GM21825 (cell line): Measurements from ENCODE around the gene ADD1.

ENCODE experiments used
- ATAC-seq: cut with Tn5 transposase; IDR thresholded peaks from one replicate; pipeline ENCODE4 v1.9.1; 2021; ENCODE audit warnings: mild to moderate bottlenecking, moderate library complexity; ENCODE audit not compliant: unreplicated experiment

ADD1 gene

DNA sequence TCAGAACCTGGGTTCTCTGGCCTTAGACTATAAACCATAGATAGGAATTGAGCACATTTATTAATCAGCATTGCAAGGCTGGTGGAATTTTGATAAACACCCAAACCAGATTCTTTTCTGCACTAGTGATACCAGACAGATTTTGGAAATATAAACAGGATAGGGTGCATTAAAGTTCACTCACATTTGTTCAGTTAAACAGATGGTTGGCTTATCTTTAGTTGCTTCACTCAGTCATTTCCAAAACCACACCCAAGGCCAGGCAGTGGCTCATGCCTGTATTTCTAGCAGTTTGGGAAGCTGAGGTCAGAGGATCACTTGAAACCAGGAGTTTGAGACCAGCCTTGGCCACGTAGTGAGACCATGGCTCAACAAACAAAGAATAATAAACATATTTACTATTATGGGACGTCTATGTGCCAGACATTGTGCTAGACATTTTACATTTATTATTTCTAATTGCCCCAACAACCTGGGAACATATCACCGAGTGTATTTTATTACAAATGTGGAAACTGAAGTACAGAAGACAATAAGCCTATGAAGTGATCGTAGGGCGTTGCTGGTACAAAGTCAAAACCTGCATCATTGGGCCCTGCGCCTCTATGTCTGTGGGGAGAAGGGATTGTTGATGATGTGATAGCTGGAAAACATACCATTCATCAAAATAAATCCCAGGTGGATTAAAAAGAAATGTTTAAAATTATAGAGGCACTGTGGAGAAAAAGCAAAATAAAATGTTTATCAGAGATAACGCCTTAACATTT is 15.0 kb downstream of the ADD1 start:
- ATAC-seq = no peak

DNA sequence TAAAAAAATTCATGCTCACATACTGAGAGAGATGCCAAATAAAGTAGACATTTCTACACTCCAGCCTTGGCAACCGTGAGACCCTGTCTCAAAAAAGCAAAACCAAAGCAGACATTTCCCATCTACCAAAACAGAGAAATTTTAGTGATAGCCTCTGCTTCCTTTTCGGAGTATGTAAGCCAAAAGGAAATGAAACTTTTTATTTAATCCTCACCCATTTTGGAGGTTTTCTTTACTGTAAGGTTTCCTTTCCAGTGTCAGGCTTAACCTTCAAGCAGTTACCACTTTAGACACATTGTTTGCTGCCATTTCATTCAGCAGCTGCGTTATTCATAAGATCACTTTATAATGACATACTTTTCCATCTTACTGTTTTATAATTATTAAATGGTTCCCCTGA is 15.9 kb downstream of the ADD1 start:
- ATAC-seq = no peak

DNA sequence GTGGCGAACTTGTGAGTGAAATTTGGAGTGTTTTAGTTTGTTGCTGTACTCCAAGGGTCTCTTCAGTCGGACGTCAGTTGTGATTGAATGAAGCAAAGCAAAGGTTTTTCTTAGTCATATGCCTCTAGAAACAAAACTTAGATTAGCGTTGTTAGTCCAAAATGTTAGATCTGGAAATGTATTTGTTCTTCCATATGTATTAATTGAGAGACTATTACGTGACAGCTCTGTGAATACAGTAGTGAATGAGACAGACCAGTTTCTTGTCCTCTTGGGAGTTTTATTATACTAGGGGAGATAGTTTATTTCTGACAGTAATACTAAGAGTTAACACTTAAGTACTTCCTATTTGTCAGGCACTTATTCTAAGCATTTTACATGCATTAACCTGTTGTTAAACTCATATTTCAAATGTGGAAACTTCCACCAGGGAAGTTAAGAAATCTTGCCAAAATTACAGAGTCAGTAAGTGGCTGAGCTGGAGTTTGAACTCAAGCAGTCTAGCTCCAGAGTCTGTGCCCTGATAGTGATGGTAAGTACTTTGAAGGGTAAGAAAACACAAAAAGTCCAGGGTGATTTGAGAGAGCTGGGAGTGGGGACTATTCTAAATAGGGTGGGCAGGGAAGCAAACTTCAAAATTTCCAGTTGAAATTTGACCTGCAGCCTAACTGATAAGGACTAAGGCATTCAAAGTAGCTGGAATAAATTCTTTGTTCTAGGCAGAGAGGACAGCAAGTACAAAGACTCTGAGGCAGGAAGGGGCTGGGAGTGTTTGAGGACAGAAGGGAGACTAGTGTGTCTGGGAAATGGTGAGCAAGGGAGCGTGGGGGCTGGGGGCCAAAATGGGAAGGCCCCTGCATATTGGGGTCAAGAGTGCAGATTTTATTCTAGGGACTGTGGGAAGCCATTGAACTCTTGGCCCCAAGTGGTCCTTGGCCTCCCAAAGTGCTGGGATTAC is 17.0 kb downstream of the ADD1 start:
- ATAC-seq = no peak

DNA sequence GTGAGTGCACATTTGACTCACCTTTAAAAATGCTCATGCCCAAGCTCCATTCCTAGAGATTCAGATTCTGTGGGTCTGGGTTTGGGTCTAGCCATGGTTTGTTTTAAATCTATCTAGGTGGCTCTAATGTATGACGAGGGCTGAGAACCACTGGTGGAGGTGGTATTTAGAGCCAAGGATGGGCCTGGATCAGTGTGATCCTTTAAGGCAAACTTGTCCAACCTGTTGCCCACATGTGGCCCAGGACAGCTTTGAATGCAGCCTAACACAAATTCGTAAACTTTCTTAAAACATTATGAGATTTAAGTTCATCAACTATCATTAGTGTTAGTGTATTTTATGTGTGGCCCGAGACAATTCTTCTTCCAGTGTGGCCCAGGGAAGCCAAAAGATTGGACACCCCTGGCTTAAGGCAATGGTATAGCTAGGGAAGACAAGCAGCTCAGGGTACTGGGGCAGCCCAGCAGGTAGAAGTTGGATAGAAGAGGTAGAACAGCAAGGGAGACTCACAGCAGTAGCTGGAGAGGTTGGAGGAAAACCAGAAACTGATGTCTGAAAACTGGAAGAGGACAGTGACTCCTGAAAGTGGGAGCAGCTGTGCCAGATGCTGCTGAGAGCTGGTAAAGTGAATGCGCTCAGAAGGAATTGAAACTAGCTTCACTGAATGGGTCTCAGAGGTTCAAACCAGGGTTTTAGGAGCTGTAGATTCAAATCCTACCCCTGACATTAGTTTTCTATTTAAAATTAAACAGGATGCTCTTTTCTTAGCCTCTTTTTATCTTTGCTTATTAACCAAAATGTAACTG is 18.2 kb downstream of the ADD1 start:
- no peak for ATAC-seq

DNA sequence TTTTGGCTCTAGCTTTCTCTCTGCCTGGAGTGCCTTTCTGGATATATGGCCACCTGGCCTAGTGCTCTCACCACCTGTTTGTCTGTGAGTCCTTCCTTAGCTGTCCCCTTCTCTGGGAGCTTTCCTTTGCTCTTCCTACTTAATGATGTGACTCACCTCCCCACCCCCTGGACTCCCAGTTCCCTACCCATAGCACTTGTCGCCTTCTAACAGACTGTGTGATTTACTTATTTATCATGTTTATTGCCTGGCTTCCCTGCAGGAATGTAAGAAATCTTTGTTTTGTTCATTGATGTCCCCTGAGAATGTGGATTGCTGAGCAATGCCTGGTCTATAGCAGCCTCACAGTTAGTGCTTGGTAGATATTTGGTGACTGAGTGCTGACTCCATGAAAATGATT is 18.9 kb downstream of the ADD1 start:
- no peak for ATAC-seq

DNA sequence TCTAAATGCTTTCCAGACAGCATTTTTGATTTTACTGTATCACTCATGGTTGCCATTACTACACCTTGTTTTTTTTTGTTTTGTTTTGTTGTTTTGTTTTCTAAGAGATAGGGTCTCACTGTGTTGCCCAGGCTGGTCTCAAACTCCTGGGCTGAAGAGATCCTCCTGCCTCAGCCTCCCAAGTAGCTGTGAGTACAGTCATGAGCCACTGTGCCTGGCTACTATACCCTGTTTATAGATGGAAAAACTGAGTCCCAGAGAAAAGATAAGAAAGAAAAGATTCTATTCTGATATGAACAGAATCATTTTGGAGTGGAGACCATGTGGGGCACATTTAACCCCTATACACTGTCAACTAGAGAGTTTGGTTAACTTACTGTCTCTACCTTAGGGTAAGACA is 20.0 kb downstream of the ADD1 start:
- ATAC-seq = no peak

DNA sequence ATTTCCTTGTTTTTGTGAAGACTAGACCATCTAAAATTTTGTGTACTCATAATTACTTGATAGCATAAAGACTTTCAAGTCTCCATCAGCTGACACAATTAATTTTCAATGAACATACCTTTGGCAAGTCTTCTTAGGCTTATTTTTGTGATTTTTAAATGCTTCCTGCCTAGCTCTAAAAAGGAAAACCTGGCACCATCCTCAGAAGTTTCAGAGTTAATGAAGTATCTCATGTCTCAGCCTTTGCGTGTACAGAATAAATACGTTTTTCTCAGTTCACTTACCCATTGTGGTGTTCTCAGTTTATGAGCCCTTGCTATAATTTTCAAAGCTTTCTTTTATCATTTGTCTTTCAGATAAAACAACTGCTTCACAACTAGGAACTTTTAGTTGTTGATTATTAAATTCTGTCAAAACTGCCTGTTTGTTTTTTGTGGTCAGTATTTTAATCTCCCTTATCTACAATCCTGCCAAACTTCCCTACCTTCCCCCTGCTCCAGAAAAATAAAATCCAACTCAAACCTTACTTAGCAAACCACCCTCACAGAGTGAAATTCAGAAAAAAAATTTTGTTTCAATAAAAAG is 21.6 kb downstream of the ADD1 start:
- no peak for ATAC-seq

DNA sequence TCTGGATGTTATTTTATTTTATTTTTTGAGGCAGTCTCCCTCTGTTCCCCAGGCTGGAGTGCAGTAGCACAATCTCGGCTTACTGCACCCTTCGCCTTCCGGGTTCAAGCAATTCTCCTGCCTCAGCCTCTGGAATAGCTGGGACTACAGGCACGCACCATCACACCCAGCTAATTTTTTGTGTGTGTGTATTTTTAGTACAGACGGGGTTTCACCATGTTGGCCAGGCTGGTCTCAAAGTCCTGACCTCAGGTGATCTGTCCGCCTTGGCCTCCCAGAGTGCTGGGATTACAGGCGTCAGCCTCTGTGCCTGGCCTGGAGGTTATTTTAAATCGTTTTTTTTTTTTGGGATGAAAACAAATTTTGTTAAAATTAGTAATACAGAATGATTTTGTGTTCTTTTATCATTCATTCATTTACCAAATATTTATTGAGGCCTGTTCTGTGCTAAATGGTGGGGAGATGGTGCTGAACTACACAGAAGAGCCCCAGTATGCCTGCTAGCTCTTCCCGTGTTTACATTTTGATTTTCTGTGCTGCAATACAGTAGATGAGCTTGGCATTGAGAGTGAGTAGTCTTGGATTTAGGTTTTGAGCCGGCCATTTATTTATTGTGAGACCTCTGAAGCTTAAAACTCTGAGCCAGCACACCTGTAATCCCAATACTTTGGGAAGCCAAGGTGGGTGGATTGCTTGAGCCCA is 22.7 kb downstream of the ADD1 start:
- ATAC-seq = no peak

DNA sequence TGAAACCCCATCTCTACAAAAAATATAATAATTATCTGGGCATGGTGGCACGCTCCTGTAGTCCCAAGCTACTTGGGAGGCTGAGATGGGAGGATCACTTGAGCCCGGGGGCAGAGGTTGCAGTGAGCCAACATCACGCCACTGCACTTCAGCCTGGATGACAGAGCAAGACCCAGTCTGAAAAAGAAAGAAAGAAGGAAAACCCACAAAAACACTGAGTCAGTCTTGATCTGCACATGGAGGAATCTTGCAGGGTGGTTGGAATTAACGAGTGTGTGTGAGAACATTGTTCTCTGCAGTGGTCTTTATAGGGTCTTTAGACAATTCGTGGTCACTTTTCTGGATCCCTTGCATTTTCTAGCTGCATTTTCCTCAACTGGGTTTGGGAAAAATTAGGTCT is 23.2 kb downstream of the ADD1 start:
- no peak for ATAC-seq

DNA sequence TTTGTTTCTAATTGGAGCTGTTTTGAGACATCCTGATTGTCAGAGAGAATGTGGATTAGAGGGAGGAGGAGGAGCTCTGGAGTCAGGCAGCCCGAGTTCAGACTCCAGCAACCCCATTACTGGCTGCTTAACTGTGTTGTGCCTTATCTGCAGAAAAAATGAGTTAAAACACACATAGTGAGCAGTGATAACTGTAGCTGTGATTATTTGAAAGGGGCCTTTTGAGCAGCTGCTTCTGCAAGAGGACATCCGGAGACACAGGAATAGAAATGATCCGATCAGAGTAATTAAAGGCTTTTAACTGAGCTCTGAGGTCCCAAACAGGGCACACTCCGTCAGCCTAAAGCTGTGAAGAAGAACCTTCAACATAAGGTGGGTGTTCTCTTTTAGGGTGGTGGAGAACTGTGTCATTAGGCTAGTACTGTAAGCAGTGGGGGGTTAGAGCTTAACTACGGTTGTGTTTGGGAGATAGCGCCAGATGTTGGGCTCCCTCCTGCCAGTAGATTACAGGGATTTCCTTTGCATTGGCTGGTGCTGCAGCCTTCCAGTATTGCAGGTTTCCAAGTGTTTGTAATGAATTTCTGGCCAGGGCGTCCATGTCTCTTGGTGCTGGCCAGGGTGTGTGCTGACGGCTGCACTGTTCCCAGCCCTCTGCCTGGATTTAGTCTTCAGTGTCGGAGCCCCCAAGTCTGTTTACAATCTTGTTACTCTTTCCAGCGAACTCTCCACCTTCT is 24.3 kb downstream of the ADD1 start:
- ATAC-seq = no peak

DNA sequence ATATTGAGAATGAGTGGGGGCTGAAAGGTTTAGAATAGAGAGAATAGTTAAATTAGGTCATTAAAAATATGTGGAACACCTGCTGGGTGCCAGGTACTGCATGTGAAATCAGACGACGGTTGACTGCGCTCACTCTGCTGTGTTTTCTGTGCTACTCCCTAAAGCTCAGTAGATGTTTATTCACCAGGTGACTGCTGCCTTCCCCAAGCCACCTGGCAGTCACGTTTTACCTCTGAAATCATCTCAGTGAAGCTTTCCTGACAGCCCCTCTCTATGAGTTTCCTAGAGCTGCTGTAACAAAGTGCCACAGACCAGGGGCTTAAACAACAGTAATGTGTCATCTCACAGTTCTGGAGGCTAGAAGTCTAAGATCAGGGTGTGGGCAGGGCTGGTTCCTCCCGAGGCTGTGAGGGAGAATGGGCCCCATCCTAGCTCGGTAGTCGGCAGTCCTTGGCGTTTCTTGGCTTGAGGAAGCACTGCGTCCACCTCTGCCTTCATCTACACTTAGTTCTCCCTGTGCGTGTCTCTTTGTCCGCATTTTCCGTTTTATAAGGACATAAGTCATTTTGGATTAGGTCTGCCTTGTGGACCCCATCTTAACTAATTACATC is 25.3 kb downstream of the ADD1 start:
- no peak for ATAC-seq

DNA sequence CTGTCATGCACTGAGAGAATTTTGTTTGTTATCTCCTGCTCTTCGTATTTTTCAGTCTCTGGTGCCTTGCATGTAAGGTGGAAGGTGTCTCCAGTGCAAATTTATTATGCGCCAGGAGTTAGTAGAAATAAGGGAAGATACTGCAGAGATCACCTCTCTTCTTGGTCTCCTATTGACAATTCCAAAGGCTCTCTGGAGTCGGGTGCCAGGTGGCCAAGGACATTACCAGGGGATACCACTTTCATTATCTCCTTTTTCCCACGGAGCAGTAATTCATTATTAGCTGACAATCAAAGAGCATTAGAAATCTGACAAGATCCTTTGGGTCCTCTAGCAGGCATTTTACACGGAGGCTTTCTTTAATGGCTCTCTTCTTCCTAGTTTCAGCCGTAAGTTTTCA is 26.0 kb downstream of the ADD1 start:
- no peak for ATAC-seq

DNA sequence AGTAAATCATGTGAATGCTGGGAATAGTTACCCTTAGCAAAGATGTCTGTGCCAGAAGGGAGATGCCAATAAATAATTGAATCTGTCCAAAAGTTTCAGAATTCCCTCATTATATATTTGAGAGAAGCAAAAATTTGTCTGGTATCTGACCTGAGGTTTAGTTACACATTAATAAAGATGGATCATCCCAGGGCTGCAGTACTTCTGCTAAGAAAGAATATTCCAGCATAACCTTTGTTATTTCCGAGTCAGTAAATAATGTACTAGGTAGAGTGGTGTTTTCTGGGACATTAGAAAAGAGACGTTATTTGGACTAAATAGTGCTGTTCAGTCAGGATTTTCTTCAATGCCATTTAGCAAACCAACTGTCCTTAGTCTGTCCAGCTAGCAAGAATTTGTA is 26.4 kb downstream of the ADD1 start:
- ATAC-seq = no peak

DNA sequence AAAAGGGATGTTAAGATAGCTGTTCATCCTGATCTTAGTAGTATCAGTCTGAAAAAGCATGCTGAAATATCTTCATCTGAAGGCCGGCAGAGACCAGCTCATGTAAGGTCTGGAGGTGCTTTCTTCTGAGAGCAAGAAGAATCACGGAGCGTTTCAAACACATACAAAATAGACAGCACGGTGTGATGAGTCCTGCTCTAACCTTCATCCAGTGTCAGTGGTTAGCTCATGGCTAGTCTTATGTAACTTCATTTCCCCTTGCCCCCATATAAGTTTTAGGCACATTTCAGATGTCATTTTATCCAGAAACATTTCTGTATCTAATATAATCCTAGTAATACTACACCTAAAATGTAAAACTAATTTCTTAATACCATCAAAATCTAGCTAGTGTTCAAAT is 27.8 kb downstream of the ADD1 start:
- no peak for ATAC-seq

DNA sequence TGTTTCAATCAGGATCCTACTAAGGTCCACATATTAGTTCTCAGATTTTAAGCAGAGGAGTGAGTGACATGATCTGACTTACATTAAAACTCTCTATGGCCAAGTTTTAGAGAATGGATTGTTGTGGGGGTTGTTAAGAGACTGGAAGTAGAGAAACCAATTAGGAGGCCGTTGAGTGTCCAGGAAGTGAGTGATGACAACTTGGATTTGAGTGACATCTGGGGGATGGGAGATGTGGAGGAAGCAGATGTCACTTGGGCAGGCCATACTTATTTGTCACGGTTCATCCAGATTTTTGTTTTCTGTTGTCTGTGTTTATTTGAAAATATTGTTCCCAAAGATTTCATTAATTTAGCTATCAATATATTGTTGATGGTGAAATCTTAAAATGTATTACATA is 28.3 kb downstream of the ADD1 start:
- ATAC-seq = no peak

DNA sequence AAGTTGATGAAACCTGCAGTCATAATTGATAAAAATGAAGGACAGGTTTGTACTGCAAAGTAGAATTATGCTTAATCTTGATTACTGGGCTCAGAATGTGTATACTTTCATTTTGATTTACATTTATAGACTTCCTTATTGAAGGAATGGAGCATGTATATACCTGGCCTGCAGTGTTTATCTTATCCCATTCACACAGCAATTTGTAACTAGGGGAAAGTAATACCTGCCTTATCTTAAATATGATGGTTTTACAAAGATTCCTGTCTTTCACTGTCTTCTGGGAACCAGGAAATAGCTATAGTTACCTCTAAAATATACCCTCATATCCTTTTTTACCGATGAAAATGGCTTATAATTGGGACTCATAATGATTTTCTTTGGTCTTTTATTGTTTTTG is 29.7 kb downstream of the ADD1 start:
- no peak for ATAC-seq

DNA sequence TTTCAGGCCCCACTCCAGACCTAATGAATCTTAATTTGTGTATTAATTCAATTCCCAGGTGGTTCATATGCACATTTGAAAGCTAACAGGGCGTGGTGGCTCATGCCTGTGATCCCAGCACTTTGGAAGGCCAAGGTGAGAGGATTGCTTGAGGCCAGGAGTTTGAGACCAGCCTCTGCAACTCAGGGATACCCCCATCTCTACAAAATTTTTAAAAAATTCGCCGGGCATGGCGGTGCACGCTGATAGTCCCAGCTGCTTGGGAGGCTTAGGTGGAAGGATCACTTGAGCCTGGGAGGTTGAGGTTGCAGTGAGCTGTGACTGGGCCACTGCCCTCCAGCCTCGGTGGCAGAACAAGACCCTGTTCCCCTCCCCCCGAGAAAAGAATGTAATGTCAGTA is 31.2 kb downstream of the ADD1 start:
- ATAC-seq = no peak

DNA sequence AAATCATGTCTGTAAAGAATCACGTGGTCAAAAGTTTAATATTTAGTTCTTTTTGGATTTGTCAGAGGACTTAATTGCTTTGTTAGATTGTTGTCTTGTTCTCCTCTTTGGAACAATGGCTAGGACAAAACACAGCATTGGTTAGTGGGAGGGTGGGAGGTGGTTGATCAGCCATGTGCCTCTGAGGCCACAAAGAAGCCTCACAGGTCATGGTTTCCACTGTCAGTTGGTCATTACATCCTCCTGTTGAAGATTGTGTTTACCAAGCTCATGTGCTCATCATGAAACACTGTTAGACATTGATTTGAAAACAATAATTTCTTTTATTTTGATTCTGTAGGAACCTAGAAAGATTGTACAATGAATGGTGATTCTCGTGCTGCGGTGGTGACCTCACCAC is 31.9 kb downstream of the ADD1 start:
- ATAC-seq = no peak

DNA sequence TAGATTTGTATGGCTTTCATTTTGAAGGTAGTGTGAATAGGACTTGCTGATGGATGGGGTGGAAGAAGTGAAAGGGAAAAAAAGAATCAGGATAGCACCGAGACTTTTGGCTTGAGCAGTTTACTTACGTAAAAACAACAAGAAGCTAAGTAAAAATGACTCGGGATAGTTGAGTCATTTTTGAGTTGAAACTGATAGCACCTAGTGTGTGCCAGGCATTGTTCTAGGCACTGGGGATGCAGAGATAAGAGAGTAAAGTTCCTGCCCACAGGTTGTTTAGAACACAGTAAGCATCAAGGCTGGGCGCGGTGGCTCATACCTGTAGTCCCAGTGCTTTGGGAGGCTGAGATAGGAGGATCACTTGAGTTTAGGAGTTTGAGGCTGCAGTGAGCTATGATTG is 34.7 kb downstream of the ADD1 start:
- no peak for ATAC-seq
